NCI-H2107 (cell line): ENCODE measurements around the gene SP140.
"Not testable (repeated sequence)": the region's sequence is repeated elsewhere in the genome, so short reads cannot be mapped to it uniquely, and the experiment has no call there.

Experiments used
- DNase-seq: peaks from one replicate; lab custom pipeline; 2025; lab: John Stamatoyannopoulos, UW

Gene SP140

DNA sequence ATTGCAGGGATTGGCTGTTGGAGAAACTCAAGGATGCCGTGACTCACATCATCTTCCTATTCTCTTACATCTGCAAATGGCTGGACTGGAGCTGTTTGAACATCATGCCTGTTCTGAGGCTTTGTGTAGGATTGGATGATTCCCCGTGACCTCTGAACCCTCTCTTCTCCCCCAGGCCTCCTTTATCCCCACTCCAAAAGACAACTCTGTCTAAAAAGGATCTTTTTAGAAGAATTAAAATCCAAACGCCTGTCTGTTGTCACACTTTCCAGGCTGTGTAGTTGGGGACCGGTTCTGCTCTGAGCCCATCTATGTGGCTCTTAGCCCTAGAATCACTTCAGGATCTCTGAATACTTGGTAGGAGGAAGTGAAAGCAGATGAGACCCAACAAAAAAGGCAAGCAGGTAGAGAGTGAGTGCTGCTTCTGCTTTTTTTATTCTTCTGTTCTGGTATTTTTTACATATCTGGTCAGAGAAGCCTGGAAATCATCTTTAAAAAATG, 565 bp downstream of the SP140 start:
- no peak for DNase-seq

DNA sequence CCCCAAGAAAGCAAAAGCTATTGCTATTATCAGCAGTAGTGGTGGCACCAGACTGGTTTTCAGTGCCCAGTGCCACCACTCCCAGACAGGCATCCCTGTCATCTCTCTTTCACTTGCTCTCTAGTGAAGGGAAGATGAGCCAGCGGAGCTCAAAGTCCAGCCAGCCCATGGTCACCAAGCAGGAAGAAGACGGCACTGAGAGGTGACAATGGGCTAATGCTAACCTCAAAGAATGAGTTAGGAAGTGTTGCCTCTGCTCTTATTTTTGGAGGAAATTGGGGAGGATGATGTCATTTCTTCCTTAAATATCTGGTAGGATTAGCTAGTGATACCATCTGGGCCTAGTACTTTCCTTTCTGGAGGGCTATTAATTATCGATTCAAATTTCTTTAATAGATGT, 1.7 kb downstream of the SP140 start:
- no peak for DNase-seq

DNA sequence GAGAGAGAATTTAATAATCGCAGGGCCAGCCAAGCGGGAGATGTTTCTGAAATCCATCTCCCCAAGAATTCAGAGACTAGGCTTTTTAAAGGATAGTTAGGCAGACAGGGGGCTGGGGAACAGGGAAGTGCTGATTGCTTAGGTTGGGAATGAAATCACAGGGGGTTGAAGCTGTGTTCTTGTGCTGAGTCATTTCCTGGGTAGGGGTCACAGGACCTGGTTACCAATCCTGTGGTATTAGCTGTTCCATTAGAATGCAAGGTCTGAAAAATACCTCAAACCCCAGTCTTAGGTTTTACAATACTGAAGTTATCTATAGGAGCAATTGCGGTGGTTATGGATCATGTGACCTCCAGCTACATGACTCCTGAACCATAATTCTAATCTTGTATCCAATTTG, 4.6 kb downstream of the SP140 start:
- no peak for DNase-seq

DNA sequence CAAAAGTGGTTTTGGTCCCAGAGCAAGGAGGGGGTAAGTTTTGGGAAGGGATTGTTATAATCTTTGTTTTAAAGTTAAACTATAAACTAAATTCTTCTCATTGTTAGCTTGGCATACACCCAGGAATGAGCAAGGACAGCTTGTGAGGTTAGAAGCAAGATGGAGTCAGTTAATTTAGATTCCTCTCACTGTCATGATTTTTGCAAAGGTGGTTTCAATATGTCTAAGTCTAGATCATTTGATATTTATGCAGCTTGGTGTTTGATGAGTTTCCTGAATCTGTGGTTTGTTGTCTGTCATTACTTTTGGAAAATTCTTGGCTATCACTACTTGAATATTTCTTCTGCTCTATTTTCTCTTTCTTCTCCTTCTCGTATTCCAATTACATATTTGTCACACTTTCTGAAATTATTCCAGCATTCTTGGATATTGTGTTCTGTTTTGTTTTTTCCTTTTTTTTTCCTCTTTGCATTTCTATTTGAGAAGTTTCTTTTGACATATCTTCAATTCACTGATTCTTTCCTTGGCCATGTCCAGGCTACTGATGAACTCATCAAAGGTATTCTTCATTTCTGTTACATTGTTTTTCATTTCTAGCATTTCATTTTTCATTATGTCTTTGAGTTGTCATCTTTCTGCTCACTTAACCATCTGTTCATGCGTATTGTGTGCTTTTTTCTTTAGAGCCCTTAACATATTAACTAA, 5.1 kb downstream of the SP140 start:
- no peak for DNase-seq

DNA sequence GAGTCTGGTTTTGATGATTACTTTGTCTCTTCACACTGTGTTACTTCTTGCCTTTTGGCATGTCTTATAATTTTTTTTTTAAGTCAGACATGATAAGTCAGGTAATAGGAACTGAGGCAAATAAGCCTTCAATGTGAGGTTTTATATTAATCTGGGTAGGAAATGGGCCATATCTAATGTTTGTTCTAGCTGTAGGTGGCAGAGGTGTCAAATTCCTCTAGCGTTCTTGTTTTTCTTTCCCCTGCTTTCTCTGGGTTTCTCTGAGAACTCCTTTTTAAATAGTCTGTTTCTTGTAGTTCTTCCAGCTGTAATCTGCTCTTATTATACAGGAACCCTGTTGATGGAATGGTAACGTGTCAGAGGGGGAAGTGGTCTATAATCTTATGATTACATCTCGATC, 5.7 kb downstream of the SP140 start:
- DNase-seq = no peak

DNA sequence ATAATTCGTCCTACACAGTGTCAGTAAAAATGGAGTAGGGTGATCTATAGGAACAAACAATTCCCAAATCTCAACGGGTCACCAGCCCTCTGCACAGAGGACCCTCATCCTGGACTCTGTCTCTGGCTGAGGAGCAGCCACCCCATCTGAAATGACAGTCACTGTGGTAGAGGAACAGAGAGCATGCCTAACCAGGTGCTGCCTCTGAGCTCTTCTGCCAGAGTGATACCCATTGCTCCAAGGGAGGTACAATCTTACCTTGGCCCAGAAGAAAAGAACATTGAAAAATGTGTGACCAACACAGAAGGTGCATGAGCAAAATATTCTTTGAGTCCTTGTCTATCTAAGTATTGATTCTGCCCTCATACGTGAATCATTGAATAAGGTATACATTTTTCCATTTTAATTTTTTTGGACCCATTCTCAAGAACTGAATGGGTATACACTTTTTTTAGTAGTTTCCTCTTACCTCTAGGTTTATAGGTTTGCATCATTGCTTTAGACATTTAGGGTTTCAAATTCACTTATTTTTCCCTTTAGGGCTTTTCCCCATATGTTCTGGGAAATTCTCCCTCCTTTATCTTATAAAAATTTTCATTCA, 8.7 kb downstream of the SP140 start:
- DNase-seq = no peak

DNA sequence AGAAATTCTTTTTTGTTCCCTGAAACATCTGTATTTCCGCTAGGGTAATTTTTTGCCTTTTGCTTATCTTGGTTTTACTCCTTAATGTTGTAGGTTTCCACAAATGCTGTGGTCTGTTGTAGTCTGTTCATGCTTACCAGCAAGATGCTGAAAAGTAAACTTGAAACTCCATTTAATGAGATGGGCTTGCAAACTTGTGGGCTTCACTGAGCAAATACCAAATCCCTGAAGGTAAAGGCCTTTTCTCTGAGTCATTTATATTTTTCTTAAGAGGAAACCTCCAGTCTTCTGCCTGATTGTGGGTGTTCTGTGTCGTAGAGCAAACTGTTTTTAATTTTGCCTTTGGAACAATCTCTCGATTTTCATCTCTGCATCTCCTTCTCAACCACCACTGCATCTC, 9.3 kb downstream of the SP140 start:
- no peak for DNase-seq

DNA sequence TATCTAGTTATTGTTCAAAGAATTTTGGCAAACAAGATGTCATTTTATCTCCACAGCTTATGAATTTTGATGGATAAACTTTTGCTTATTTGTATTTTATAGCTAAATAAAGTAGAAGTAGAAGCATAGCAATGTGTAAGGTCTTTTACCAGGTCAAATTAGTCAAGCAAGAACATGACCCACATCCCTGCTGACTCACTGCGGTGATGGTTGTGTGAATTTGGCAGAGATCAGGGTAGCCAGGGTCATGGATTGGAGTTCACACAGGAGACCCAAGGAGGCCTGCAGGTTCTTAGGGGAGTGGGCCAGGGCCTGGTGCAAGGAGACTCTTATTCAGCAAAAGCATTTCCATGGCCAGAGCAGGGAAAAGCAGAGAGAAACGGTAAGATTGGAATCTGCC, 18.7 kb downstream of the SP140 start:
- DNase-seq = no peak

DNA sequence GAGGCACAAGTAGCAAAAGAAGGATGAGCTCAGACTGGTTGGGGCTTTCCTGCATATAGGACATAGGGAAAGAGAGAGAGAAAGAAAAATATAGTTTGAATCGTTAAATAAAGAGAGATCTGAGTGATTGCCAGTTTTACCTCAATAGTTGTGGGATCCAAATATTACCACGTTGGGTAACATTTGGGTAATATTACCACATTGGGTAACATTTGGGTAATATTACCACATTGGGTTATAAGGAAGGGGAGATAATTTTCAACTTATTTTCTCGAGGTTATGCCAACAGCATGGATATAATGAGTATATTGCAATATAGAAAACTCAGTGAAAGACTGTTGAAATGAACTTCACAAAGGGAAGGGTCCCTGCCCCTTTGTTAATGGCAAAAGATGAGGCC, 20.7 kb downstream of the SP140 start:
- no peak for DNase-seq

DNA sequence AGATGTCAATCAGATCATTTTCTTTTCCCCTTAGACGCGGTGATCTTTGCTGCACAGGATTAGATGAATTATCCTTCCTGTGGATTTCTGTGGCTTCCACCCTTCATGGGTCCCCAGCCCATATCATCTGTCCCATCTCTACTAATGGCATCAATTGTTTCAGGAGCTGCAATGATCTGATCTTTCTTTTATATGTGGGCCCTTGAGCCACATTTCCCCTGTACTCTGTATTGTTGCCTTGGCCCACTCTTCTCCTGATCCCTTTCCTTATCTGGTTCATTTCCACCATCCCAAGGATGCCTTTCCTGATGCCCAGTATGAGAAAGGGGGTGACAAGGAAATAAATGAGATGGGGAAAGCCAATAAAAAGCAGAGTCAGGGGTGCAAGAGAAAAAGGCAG, 24.7 kb downstream of the SP140 start:
- DNase-seq = no peak

DNA sequence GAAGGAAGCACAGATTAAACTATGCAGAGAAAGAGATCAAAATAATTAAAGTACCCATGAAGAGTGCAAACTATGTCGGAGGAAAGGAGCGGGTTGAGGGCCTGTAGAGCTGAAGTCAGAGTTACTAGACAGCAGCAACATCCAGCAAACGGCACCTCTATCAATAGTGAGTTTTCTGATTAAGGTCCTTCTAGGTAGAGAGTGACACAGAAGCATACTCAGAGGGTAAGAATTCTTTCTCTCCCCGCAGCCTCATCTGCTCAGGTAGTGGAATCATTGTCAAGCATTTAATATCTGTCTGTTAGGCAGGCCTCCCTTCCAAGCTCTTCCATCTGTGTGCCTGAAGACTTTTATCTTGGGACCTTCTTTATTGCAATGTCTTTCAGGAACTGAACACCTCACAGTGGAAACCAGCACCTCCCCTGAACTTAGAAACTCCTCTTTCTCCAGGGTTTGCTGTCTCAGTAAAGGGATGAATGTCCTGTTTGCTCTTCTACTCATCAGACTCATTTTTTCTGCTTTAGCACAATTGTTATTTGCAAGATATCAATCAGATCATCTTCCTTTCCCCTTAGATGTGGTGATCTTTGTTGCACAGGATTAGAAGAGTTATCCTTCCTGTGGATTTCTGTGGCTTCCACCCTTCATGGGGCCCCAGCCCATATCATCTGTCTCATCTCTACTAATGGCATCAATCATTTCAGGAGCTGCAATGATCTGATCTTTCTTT, 28.8 kb downstream of the SP140 start:
- DNase-seq = no peak

DNA sequence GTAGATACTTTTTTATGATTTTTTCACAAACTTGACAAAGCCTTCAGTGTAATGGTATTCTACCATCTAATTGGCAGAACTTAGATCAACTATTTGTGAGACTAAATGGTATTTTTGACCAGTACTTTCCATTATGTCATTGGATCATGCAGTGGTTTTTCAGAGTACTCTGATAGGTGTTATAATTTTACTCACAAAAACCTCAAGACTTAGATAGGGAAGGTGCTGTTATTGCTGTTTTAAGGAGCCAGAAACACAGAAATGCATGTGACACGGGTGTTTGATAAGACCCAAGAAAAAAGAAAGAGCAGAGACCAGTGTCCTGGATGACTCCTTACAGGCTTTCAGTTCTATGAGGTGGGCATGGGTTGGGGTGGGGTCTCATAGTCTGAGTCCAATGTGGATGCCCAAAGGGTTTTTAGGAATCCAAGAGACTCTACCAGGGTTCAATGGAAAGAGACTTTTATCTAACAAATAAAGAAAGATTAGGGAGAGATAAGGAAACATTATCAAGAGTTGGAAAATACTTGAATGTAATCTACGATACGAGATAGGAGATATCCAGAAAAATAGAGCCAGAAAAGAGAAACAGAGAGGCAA, 31.3 kb downstream of the SP140 start:
- no peak for DNase-seq

DNA sequence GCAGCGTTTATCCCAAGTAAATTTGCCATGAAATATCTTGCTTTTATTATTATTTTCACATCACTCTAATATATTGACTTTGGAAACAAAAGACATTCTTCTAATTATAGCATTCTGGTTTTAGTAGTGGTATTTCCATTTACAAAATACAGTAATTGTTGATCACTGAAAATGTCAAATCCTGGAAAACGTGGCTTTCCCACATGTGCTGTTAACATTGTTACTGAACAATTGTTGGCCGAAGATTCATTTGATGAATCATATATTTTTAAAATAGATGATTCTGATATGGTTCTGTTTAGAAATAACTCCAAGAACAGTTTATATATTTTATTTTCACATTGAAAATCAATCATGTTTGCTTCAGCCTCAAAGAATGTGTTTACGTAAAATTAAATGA, 32.9 kb downstream of the SP140 start:
- DNase-seq = no peak

DNA sequence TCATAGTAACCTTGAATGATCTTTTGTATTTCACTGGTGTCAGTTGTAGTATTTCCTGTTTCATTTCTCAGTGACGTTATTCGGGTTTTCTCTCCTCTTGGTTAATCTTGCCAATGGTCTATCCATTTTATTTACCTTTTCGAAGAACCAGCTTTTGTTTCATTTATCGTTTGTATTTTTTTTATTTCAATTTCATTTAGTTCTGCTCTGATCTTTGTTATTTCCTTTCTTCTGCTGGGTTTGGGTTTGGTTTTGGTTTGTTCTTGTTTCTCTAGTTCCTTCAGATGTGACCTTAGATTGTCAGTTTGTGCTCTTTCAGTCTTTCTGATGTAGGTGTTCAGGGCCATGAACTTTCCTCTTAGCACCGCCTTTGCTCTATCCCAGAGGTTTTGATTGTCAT, 36.7 kb downstream of the SP140 start:
- DNase-seq = no peak

DNA sequence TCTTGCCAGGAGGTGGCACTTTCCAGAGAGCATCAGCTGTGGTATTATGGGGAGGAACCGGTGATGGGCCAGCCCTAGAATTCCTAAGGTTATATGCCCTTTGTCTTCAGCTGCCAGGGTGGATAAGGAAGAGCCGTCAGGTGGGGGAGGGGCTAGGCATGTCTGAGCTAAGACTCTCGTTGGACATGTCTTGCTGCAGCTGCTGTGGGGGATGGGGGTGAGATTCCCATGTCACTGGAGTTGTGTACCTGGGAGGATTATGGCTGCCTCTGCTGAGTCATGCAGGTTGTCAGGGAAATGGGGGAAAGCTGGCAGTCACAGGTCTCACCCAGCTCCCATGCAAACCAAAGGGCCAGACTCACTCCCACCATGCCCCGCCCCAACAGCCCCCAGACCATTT, 39.4 kb downstream of the SP140 start:
- DNase-seq = not testable (repeated sequence)

DNA sequence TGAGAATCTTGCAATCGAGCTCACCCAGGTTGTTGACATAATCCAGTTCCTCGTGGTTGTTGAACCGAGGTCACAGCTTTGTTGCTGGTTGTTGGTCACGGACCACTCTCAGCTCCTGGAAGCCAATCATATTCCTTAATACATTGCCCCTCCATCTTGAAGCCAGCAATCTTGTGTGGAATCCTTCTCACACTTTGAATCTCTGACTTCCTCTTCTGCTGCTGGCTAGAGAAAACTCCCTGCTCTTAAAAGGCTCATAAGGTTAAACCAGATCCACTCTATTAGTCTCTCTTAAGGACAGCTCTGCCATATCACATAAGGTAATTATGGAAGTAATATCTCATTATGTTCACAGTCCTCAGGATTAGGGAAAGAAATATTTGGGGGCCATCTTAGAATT, 41.1 kb downstream of the SP140 start:
- DNase-seq = no peak

DNA sequence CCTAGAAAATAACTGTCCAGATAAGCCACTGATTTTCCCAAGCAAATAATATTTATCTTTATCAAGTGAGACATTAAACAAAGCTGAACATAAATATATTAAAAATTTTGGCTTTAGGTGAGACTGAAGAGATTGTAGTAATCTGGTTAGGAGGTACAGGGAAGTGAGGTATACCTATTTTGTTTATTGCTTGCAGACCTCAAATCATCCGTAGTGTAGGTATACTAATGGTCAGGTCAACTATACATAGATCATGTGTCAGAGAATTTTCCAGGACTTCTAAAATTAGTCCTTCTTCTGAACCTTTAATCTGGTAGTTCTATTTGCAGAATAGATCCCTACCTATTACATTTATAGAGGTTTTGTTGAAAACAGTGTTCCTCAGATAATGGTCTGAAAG, 41.5 kb downstream of the SP140 start:
- no peak for DNase-seq

DNA sequence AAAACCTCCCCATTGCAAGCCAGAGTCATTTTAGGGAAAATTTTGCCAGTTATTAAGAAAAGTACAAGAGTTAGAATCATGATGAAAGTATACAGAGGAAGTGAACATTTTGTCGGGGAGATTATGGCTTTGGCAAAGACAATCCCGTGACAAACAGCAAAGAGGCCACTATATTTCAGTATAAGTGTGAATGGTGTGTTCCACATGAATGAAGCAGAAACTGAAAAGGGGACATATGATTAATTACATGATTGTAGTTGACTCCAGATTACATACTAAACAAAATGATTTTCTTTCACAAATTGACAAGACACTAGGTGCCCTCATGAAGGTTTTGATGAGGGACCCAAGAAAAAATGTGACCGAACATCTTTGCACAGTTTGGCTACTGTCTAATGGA, 42.0 kb downstream of the SP140 start:
- no peak for DNase-seq

DNA sequence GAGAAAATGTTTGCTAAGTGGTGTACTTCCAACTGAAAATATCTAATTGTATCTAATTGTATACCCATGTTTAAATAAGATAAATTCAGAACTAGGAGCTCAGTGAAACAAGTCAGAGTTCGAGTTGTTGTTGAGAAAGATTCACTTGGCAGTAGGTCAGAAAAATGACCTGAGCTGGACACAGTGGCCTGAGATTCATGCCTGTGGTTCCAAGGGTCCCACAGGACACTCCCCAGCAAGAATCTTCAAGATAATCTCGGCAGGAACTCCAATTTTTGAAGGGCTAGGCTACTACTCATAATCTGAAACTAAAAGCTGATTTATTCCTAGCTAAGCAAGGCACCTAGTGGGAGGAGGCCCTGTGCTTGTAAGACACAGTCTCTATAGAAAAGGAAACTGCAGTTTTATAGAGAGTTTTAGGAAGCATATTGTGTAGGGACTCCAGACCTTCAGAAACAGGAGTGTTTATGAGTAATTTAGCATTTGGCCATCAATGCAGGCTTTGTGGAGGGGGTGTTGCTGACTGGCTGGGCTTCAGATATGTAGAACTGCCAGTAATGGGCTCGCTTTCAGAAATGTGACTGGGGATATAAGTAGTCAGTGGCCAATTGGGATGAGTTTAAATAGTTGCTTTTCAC, 43.2 kb downstream of the SP140 start:
- no peak for DNase-seq

DNA sequence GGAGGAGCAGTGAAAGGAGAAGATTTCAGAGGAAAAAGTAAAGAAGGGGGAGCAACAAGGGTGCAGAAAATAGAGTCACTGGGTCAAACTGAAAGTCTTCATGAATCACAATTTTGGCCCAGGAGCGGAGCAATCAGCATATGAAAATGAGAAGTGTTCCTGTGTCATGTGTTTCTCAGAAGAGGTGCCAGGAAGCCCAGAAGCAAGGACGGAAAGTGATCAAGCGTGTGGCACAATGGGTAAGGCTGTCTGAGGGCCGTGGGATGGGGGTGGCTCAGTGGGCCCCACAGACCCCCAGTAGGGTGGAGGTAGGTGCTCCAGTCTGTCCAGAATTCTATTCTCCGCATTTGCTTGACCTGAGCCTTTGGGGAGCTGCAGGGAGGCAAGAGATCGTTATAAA, 44.2 kb downstream of the SP140 start:
- DNase-seq = no peak

DNA sequence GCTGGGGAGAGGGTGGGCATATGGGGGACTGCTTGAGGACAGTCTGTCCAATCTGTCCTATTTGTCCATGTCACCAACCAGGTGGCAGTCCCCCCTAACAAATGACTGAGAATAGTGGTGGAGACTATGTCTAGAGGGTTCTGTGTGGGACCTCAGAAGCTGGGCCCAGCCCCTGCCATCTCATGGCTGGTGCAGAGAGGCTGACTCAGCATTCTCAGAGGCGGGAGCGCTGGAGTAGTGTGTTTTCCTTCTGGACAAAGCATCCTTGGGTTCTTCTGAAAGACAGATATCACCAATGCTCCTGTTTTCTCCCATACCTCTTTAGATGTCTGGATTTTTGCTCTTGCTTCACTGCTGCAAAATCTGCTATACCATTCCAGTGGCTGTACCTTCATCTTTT, 57.4 kb downstream of the SP140 start:
- no peak for DNase-seq

DNA sequence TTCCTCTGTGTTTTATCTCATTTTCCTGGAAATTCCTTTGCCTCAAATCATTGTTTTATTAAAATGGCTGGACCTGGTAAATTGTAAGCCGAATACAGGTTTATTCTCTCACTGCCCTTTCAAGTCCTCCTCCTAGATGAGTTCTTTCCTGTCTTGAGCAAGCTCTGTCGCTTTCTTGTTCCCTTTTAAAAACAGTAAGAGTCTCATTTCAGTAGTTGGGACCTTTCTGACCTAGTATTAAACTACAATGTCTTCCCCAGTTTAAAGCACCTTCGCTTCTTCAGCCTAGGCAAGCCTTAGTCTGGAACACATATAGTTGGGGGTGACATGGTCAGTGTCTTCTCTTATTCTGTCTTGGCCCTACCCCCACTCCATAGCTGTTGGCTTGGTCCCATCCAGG, 60.5 kb downstream of the SP140 start:
- DNase-seq = no peak
